GM21390 (cell line): Measurements from ENCODE around the gene SNRNP48.

Experiments
- ATAC-seq: cut with Tn5 transposase; IDR thresholded peaks from one replicate; pipeline ENCODE4 v1.9.1; 2021; ENCODE audit not compliant: unreplicated experiment

Gene SNRNP48

GRCh38 chr6:7640607-7641577 is 50.9 kb downstream of the SNRNP48 start:
- ATAC-seq = no peak

DNA sequence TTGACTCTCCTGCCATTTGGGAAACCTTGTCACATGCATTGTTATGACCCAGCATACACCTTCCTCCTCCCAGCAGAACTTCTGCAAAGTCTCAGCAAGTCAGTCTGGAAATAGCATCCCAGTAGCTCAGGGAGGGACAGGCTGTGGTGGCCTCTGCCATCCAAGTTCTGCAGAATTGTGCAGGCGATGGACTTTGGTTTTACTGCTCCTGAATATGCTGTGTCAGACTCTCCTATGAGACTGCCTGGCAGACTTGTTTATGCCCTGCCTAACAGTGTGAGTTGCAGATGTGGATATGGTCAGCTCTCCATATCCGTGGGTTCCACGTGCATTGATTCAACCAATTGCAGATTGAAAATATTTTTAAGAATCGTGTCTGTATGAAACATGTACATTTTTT is 52.8 kb downstream of the SNRNP48 start:
- ATAC-seq = no peak

GRCh38 chr6:7644417-7644816 is 54.4 kb downstream of the SNRNP48 start:
- no peak for ATAC-seq

DNA sequence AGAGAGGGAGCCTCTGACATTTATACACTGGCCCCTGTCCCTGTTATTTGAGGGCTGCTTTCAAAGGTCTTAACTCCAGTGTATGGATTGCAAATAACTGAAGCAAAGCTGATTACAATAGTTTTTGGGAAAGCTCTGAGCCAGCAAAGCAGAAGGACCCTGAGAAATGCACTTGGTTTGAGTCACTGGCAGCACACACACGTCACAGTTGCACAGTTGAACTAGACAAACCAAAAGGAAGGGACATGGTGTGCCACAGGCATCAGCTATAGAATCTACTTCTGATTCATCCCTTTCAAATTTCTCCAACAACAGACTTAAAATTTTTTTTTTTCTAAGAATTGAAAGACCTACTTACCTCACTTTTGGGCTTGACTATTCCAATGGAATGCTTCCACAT is 56.4 kb downstream of the SNRNP48 start:
- no peak for ATAC-seq

- ATAC-seq = peak; percentile 68
Observed at GRCh38 chr6:7647504-7647903, 57.5 kb downstream of the SNRNP48 start.

- ATAC-seq = peak; percentile 43
Observed at GRCh38 chr6:7649037-7649810, 59.2 kb downstream of the SNRNP48 start.

DNA sequence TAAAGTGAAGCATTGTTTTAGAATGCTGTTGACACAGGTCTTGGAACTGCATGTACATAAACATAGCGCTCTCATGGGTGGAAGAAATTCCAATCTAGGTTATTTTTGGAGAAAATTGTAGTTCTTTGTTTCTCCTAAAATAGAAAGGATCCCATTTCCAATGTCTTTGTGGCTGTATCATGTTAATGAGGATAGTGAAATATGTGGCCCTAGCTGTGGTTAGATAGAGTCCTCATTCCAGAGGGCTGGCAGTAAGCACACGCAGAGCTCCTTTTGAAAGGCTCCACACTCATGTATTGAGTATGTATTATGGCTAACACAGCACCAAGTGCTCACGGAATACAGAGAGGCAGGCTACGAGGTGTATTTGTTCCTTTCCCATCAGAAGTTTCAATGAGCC is 60.9 kb downstream of the SNRNP48 start:
- no peak for ATAC-seq

- ATAC-seq = no peak
Observed at GRCh38 chr6:7652957-7653356, 63.0 kb downstream of the SNRNP48 start.

- no peak for ATAC-seq
Observed at GRCh38 chr6:7656355-7656754, 66.4 kb downstream of the SNRNP48 start.

- ATAC-seq = no peak
Observed at GRCh38 chr6:7658543-7658942, 68.5 kb downstream of the SNRNP48 start.

- ATAC-seq = no peak
Observed at GRCh38 chr6:7661364-7661763, 71.4 kb downstream of the SNRNP48 start.
